Head of caudate nucleus (tissue), 42 donors: ENCODE measurements around the gene RTN1.

Experiments
- DNase-seq, 42 donors: peaks; one replicate each; pipeline versions ENCODE4 v3.0.0 to v3.0.0-alpha.2; 2020 to 2021; ENCODE audit warnings: mixed read lengths in 7 of 42
- intact Hi-C: fragments of 100-400 bp; cut with DNase I; formaldehyde crosslinking; loops from one replicate; pipeline ENCODE4 v1.15.0; 2022

RTN1 gene

GRCh38 chr14:59819446-59820088, 51.0 kb downstream of the RTN1 start:
- intact Hi-C loops: no loop called here

GRCh38 chr14:59816941-59817340, 53.6 kb downstream of the RTN1 start:
- no peak for DNase-seq
- intact Hi-C loops: no loop called here

More at GRCh38 chr14:59819446-59820088, 51.0 kb downstream of the RTN1 start:
- DNase-seq: no peak

DNA sequence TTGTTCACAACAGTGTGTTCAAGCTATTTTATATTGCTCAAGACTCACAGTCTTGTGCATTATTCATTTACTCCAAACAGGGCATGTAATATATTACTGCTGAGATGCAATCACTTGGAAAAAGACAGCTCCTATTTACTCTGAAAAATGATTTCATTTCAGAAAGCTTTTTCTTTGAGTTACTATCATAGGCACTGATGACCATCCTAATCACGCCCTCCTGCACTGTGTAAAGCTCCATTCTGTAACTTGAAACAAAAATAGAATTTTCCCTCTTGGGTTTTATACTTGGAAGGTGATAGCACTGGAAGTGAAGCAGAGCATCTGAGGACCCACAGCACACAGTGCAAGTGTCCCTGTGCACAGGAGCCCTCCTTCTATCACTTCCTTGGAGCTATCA, 55.6 kb downstream of the RTN1 start:
- intact Hi-C loops: no loop called here
- no peak for DNase-seq

DNA sequence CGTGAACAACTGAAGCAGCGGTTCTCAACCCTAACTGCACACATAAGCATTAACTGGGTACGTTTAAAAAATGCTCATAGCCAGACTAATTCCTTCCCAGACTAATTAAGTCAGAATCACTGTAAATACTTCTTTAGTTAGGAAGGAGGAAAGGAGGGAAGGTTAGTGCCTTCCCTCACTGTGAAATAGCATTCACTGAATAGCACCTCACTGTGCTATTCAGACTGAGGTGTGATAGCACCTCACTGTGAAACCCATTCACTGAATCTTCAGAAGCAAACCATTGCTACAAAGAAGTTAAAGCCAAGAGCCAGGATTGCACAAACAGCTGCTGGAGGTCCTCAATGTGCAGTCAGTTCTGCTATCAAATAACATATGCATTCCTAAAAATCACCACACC, 58.8 kb downstream of the RTN1 start:
- intact Hi-C loops: no loop called here

DNA sequence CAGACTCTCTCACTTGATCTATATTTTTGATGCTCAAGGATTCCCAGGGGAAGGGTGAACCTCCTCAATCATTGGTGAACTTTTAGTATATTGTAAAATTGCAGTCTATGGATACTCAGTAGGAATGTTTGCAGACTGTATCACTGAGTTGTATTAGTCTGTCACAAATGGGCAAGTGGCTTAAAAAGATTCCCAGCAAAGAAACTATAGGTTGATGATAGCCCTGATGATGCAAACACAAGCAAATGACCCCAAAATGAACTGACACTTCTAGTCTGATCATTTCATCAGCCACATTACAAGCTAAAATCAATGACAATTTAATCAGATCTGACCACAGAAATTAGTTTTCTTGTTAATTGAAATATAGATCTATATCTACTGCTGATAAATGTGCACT, 59.5 kb downstream of the RTN1 start:
- intact Hi-C loops: no loop called here
- no peak for DNase-seq

More for the DNA sequence above, 58.8 kb downstream of the RTN1 start:
- no peak for DNase-seq

DNA sequence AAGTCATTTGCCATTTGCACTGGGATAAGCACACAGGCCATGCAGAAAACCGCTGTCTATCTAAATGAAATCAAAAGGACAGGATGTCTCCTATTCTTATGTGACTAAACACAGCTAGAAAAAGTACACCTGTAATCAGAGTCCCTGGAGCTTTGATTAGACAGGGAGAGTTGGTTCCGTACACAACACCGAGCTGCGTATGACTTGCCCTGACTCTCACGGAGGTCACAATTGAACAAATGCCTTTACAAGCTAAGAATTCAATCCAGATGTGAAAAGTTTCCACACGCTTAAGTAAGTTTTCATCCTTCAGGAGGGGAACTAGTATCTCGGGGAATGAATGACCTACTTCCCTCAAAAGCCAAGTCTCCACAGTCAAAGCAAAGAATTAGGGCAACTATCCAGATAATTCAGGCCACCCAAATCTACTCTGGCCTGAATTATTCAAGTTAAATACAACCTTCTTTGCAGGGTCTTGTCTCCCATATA, 67.5 kb downstream of the RTN1 start:
- intact Hi-C loops: no loop called here
- no peak for DNase-seq

DNA sequence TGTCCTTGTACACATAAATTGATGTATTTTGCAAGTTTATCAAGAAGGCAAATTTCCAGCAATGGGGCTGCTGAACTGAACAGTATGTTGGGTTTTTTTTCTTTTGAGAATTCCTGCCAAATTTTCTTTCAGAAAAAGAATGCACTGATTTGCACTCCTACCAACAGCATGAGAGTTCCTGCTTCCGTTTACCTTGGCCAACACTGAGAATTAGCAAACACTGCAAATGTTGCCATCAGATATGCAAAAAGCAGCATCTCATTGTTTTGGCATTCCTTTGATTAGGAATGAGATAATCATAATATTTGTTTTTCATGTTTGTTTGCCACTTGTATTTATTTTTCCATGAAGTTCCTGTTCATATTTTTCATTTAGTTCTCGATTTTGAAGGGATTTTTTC, 82.4 kb downstream of the RTN1 start:
- intact Hi-C loops: no loop called here
- no peak for DNase-seq

DNA sequence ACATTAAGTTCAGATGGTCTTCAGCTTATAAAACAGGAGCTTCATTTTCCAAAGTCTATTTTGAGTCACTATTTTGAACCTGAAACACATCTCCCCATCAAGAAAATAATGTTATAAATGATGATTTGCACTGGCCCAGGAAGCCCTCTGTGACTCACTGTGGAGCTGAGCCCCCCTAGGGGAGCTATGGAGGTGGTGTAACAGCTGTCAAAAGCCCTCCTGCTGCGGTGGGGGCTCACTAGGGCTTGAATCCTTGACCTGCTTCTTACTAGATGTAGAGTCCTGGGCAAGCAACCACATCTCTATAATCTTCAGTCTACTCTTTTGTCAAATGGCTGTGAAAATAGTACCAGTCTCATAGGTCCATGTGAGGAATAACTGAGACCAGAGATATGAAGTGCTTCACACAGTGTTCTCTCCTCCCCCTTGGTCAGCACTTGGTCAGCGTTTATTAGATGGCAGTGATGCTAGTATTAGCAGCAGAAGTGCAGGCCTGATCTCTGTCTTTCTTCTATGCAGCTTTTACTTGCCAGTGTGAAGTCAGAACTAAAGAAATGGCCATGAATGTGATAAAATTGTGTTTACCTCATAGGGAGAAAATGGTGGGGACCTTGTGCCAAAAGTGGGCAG, 83.4 kb downstream of the RTN1 start:
- intact Hi-C loops: no loop called here
- DNase-seq: no peak

- no peak for DNase-seq
- intact Hi-C loops: no loop called here
Observed at GRCh38 chr14:59785629-59786028, 84.9 kb downstream of the RTN1 start.

GRCh38 chr14:59782760-59783159, 87.8 kb downstream of the RTN1 start:
- DNase-seq: no peak
- intact Hi-C loops: no loop called here

DNA sequence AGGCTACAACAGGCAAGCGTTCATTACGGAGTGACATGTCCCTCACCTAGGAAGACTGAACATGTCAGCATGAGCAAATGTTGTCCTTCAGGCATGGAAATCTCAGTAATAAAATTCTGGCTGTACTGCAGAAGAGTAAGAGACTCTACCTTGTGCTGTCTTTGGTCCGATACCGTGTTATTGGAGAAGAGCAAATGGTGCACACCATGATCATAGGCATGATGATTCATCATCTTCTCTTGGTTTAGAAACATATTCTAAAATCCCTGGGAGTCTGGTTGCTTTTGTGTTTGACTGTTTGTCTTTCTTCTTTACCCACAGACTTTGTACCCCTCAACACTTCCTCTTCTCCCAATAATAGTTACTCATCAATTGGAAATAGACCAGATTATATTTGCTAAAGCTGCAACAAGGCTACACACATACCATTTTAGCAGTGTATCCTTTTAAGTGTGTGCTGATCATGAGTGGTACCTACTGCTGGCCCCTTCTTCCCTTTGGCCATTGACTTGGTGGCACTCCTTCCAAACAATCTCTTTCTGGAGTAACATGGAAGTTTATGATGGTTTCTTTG, 93.5 kb downstream of the RTN1 start:
- intact Hi-C loops: no loop called here
- no peak for DNase-seq

- intact Hi-C loops: no loop called here
- no peak for DNase-seq
Observed at GRCh38 chr14:59776468-59776867, 94.1 kb downstream of the RTN1 start.

DNA sequence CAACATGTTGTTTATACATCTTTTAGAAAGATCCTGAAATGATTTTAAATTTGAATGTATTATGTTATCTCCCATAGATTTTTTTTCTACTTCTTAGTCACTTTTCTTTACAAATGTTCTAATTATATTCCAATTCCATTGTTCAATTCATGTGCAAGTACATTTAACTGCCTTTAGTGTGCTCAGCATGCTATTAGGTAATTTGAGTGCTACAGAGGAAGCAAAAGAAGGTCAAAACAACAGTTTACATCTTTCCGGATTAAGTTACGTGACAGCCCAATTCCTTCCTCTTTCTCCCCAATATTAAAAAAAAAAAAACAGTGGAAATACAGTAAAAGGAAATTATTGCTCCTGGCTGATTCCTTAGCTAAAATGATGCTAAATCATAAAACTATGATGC, 98.3 kb downstream of the RTN1 start:
- intact Hi-C loops: no loop called here
- DNase-seq: no peak

DNA sequence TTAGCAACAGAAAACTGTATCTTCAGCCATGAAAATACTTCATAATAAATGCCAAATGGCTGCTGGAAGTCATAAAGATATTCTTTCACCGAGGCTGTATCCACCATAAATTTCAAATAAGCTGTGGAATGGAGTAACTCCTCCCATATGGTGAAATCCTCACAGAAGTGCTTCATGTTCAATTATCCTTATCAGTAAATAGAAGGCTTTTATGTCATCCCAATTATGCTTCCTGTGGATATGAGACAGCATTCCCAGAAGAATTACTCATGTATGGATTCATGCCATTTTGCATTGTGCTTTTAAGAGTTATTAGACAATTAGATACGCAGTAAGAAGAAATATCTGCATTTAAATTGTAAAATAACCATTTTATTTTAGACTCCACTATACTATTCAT, 99.0 kb downstream of the RTN1 start:
- intact Hi-C loops: no loop called here
- DNase-seq: no peak

GRCh38 chr14:59769586-59769985, 101.0 kb downstream of the RTN1 start:
- intact Hi-C loops: no loop called here
- DNase-seq: no peak

DNA sequence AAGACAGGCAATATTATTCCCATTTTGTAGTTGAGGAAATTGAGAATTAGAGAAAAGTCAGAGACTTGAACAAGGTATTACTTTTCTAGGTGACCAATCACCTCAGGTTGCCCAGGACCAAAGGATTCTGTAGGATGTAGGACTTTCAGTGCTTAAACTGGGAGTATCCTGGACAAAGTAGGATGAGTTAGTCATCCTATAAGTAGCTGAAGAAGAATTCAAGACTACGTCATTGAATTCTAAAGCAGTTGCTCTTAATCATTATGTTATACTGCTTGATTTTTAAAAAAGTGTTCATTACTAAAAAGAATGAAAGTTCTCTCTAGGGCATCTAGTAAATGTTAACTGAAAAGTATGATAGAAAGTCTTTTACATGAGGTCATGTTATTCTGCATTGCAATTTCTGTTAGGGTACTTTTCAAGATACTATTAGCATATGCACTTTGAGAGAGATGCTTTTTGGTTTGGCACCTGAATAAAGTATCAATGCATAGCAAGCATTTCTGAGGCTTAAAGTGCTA, 101.7 kb downstream of the RTN1 start:
- intact Hi-C loops: no loop called here
- DNase-seq: no peak

GRCh38 chr14:59761851-59762250, 108.7 kb downstream of the RTN1 start:
- no peak for DNase-seq
- intact Hi-C loops: no loop called here

- intact Hi-C loops: no loop called here
- DNase-seq: peak in 27 of 42 donors; percentile 4 to 71 (median 31)
Observed at GRCh38 chr14:59755409-59756135, 115.0 kb downstream of the RTN1 start.

GRCh38 chr14:59754256-59754655, 116.3 kb downstream of the RTN1 start:
- intact Hi-C loops: no loop called here
- DNase-seq: no peak

- no peak for DNase-seq
- intact Hi-C loops: no loop called here
Observed at GRCh38 chr14:59753512-59753911, 117.1 kb downstream of the RTN1 start.
